Cardiac muscle cell (in vitro differentiated cells and primary cell): ENCODE data around the gene SPTY2D1. TPM values are rescaled to one million over a fixed set of nuclear protein-coding genes. Genes with fewer than 3 reads are reported as not detected.
"Not testable (repeated sequence)": the region's sequence is repeated elsewhere in the genome, so short reads cannot be mapped to it uniquely, and the experiment has no call there.

ENCODE experiments used
- DNase-seq, 2 donors: peaks; one replicate each; pipeline versions ENCODE4 v3.0.0 to v3.0.0-alpha.2; 2010 to 2017; ENCODE audit warnings: low read depth in 1 of 2, low spot score in 1 of 2
- H3K27ac ChIP-seq: fragments of 200-600 bp; sonication (generic); 2 replicates; pipeline ENCODE4 v1.5.1; 2016
- H3K27me3 ChIP-seq: fragments of 200-600 bp; sonication (generic); 2 replicates; pipeline ENCODE4 v1.6.0; 2016; ENCODE audit warnings: control low read depth
- H3K36me3 ChIP-seq: fragments of 200-600 bp; sonication (generic); 2 replicates; pipeline ENCODE4 v1.5.1; 2016; ENCODE audit warnings: control low read depth
- H3K4me1 ChIP-seq: fragments of 200-600 bp; sonication (generic); 2 replicates; pipeline ENCODE4 v1.8.1; 2017; ENCODE audit warnings: low read depth, mild to moderate bottlenecking, mixed run types
- H3K4me3 ChIP-seq: fragments of 200-600 bp; sonication (generic); 2 replicates; pipeline ENCODE4 v1.5.1; 2016; ENCODE audit warnings: mild to moderate bottlenecking
- H3K9me3 ChIP-seq: fragments of 200-600 bp; sonication (generic); 2 replicates; pipeline ENCODE4 v1.5.1; 2017; ENCODE audit warnings: low read depth, mild to moderate bottlenecking, control low read depth
- CTCF ChIP-seq: IDR thresholded peaks from 2 replicates; pipeline ENCODE4 v1.5.1; 2012; ENCODE audit warnings: low read depth, mild to moderate bottlenecking, low read length
- polyA plus RNA-seq: library from polyadenylated mRNA; unstranded; fragments of >200 nt; fragmentation: Nextera tagmentation; extraction: Ambion mirVana; gene quantifications from 2 replicates; pipeline ENCODE4 v1.2.1, GENCODE V29; 2016
- total RNA-seq: library from RNA; depleted of rRNA; stranded (reverse); fragments of >200 nt; gene quantifications from 2 replicates; pipeline ENCODE4 v1.2.3, GENCODE V29; 2016

Gene SPTY2D1
- total RNA-seq (13.4 and 14.3 TPM in 2 replicates), polyA plus RNA-seq (4.3 and 6.6 TPM in 2 replicates)

- Histone ChIP-seq H3K4me1 (peaks cover 7% of the 10 kb centered on the region), H3K27ac (peak within 1 kb of the TSS; percentile 97), H3K9me3 (no peaks in the 10 kb centered on the region), H3K4me3 (peak within 1 kb of the TSS; percentile 91), H3K27me3 (peaks cover 4% of the 10 kb centered on the region), H3K36me3 (no peaks in the 10 kb centered on the region)
- DNase-seq, result peak; percentile 100
- no peak for TF ChIP-seq CTCF
Measured at GRCh38 chr11:18634140-18635032, at the start of gene SPTY2D1. SPTY2D1 (minus strand) TSS chr11:18634342; CDS start chr11:18634257, 85 bp downstream.

- Histone ChIP-seq H3K27me3 (no peaks in the 10 kb centered on the region), H3K9me3 (no peaks in the 10 kb centered on the region), H3K36me3 (no peaks in the 10 kb centered on the region), H3K4me3 (no peak overlapping the region), H3K4me1 (peaks cover 6% of the 10 kb centered on the region), H3K27ac (no peak overlapping the region)
- TF ChIP-seq CTCF, result no peak
- DNase-seq, result no peak
Measured at GRCh38 chr11:18682466-18682865, 48.3 kb upstream of the SPTY2D1 start.

DNA sequence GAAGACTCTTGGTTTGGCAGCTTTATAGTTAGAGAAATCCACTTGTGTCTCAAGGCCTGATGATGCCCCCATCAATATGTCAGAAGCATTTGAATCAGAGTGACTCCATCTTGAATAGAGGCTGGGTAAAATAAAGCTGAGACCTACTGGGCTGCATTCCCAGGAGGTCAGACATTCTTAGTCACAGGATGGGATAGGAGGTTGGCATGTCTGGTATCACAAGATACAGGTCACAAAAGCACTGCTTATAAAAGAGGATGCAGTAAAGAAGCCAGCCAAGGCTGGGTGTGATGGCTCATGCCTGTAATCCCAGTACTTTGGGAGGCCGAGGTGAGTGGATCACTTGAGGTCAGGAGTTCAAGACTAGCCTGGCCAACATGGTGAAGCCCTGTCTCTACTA is 47.8 kb upstream of the SPTY2D1 start:
- H3K9me3 ChIP-seq, DNase-seq, H3K27ac ChIP-seq, H3K4me3 ChIP-seq, H3K4me1 ChIP-seq, H3K27me3 ChIP-seq, H3K36me3 ChIP-seq: not testable (repeated sequence)

- Histone ChIP-seq H3K9me3 (no peaks in the 10 kb centered on the region), H3K27ac (no peak overlapping the region), H3K4me3 (no peak overlapping the region), H3K27me3 (no peaks in the 10 kb centered on the region), H3K36me3 (no peaks in the 10 kb centered on the region), H3K4me1 (no peaks in the 10 kb centered on the region)
- DNase-seq, result no peak
- no peak for TF ChIP-seq CTCF
Measured at GRCh38 chr11:18677560-18677959, 43.4 kb upstream of the SPTY2D1 start.

DNA sequence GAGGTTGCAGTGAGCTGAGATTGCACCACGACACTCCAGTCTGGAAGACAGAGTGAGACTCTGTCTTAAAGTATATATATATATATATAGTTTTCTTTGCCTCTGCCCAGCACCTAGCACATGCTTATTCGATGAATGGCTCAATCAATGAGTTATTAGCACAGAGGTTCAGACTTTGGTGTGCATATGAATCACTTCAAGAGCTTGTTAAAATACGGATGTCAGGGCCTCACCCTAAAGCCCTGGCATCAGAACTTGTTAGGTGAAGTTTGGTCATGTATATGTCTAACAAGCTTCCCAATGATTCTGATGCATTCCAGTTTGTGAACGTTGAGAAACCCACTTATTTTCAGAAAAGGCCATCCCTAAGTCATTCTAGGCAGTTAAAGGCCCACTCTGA is 42.7 kb upstream of the SPTY2D1 start:
- H3K4me1 ChIP-seq, result no peaks in the 10 kb centered on the region
- no peaks in the 10 kb centered on the region for H3K27me3 ChIP-seq
- no peak for DNase-seq
- H3K36me3 ChIP-seq, result no peaks in the 10 kb centered on the region
- no peak overlapping the region for H3K27ac ChIP-seq
- TF ChIP-seq CTCF, result no peak
- no peak overlapping the region for H3K4me3 ChIP-seq
- no peaks in the 10 kb centered on the region for H3K9me3 ChIP-seq

GRCh38 chr11:18672209-18672608 is 38.1 kb upstream of the SPTY2D1 start:
- not testable (repeated sequence) for H3K36me3 ChIP-seq, H3K27me3 ChIP-seq, H3K4me3 ChIP-seq, H3K4me1 ChIP-seq, H3K27ac ChIP-seq, H3K9me3 ChIP-seq
- peak in 1 of 2 donors; percentile 20 for DNase-seq
